ENCODE results near the gene PREX1.
"Not testable (repeated sequence)": the region's sequence is repeated elsewhere in the genome, so short reads cannot be mapped to it uniquely, and the experiment has no call there.

DNA sequence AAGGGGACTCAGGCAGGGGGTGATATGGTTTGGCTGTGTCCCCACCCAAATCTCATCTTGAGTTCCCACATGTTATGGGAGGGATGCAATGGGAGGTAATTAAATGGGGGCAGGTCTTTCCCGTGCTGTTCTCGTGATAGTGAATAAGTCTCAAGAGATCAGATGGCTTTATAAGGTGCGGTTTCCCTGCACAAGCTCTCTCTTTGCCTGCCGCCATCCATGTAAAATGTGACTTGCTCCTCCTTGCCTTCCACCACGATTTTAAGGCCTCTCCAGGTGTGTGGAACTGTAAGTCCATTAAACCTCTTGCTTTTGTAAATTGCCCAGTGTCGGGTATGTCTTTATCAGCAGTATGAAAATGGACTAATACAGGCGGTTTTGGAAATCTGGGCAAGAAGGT lies 52.3 kb downstream of the PREX1 start:
- TF ChIP-seq CTCF (IDR thresholded peaks at IDR 0.05; ENCODE audit: insufficient read depth, low read length): not testable (repeated sequence)
- TF ChIP-seq, protein P1, sequence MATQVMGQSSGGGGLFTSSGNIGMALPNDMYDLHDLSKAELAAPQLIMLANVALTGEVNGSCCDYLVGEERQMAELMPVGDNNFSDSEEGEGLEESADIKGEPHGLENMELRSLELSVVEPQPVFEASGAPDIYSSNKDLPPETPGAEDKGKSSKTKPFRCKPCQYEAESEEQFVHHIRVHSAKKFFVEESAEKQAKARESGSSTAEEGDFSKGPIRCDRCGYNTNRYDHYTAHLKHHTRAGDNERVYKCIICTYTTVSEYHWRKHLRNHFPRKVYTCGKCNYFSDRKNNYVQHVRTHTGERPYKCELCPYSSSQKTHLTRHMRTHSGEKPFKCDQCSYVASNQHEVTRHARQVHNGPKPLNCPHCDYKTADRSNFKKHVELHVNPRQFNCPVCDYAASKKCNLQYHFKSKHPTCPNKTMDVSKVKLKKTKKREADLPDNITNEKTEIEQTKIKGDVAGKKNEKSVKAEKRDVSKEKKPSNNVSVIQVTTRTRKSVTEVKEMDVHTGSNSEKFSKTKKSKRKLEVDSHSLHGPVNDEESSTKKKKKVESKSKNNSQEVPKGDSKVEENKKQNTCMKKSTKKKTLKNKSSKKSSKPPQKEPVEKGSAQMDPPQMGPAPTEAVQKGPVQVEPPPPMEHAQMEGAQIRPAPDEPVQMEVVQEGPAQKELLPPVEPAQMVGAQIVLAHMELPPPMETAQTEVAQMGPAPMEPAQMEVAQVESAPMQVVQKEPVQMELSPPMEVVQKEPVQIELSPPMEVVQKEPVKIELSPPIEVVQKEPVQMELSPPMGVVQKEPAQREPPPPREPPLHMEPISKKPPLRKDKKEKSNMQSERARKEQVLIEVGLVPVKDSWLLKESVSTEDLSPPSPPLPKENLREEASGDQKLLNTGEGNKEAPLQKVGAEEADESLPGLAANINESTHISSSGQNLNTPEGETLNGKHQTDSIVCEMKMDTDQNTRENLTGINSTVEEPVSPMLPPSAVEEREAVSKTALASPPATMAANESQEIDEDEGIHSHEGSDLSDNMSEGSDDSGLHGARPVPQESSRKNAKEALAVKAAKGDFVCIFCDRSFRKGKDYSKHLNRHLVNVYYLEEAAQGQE (IDR thresholded peaks at IDR 0.05; ENCODE audit: insufficient replicate concordance, low read depth): not testable (repeated sequence)

Measured in HL-60 (cell line).